ENCODE results near the gene TGFBR3L.

DNA sequence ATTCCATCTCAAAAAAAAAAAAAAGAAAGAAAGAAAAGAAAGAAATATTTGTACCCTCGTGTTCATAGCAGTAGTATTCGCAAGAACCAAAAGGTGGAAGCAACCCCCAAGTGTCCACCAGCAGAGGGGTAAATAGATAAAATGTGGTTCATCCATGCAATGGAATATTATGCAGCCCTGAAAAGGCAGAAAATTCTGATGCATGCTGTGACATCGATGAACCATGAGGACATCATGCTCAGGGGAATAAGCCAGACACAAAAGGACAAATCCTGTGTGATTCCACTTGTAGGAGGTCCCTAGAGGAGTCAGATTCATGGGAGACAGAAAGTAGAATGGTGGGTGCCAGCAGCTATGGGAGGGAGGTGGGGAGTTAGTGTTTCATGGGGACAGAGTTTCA is 32.7 kb upstream of the TGFBR3L start:
- TF ChIP-seq CTCF (IDR thresholded peaks at IDR 0.05; ENCODE audit: insufficient read depth, low read depth, low read length), result no peak
- TF ChIP-seq EZH2 (IDR thresholded peaks at IDR 0.05; ENCODE audit: insufficient read depth, low read length), result no peak

Measured in astrocyte (in vitro differentiated cells and primary cell).